HepG2 (cell line): Measurements from ENCODE around the gene SLC1A4. TPM values are rescaled to one million over a fixed set of nuclear protein-coding genes. Genes with fewer than 3 reads are reported as not detected.

Experiments
- ATAC-seq: fragments of 200-7000 bp; cut with Tn5 transposase; 3 replicates; pipeline ENCODE4 v1.9.1; 2020; ENCODE audit warnings: mild to moderate bottlenecking, moderate library complexity
- BruUV-seq: library from RNA; stranded (reverse); fragments of 400-500 nt; replicated peaks from 2 replicates; lab custom pipeline; 2021; lab: Mats Ljungman, UMichigan
- CTCF ChIA-PET: fragments of 300-600 bp; formaldehyde crosslinking; extraction: SDS; loops from one replicate; lab custom pipeline; 2021; ENCODE audit warnings: low total read pairs, inconsistent platforms, low intra/inter-chr PET ratio; lab: Yijun Ruan, JAX
- POLR2A ChIA-PET: fragments of 350-600 bp; sonication (Branson Sonifier 250); formaldehyde crosslinking; loops from one replicate; lab custom pipeline; 2020; ENCODE audit warnings: antibody characterized with exemption, inconsistent platforms; lab: Yijun Ruan, JAX
- DNase-seq: peaks from one replicate; pipeline ENCODE4 v3.0.0-alpha.2; 2015; ENCODE audit warnings: low spot score
- FAIRE-seq: peaks from 3 replicates; lab custom pipeline; 2011; peaks lifted over from hg19 to GRCh38; lab: Jason Lieb, UNC
- H2AFZ ChIP-seq: one replicate; pipeline ENCODE4 v1.6.1; 2011; ENCODE audit warnings: low read length, inconsistent platforms
- H3K27ac ChIP-seq: fragments of 300-600 bp; 3 replicates; pipeline ENCODE4 v1.8.0; 2011; ENCODE audit warnings: mixed run types, mild to moderate bottlenecking, mixed read lengths, low read length, inconsistent platforms; ENCODE audit not compliant: insufficient read depth; ENCODE audit errors: extremely low read length
- H3K27me3 ChIP-seq, 2 experiments: fragments of 200-600 bp in 1 of 2; 2 replicates in 1 of 2; 3 replicates in 1 of 2; pipeline versions ENCODE4 v1.6.0 to v1.8.0; 2011; ENCODE audit warnings: low read length in 2 of 2, mild to moderate bottlenecking in 2 of 2, moderate library complexity in 2 of 2, inconsistent platforms in 1 of 2; ENCODE audit not compliant: insufficient read depth in 2 of 2, control insufficient read depth in 1 of 2
- H3K36me3 ChIP-seq, 2 experiments: fragments of 200-600 bp in 1 of 2; replicated peaks in 1 of 2; 2 replicates in 1 of 2; 3 replicates in 1 of 2; pipeline versions ENCODE4 v1.5.1 to v1.8.0; 2011; ENCODE audit warnings: low read length in 2 of 2, inconsistent platforms in 1 of 2; ENCODE audit not compliant: insufficient read depth in 2 of 2, control insufficient read depth in 1 of 2
- H3K4me1 ChIP-seq: 2 replicates; pipeline ENCODE4 v1.5.1; 2012; ENCODE audit warnings: low read length, inconsistent platforms; ENCODE audit not compliant: insufficient read depth
- H3K4me2 ChIP-seq: 2 replicates; pipeline ENCODE4 v1.6.0; 2011; ENCODE audit warnings: low read depth, low read length, inconsistent platforms
- H3K4me3 ChIP-seq, 3 experiments: fragments of 200-600 bp in 1 of 3; sonication (generic), shearing (Covaris generic) in 1 of 3; replicated peaks in 1 of 3; 2 replicates each; pipeline ENCODE4 v1.5.1; 2011 to 2016; ENCODE audit warnings: low read length in 3 of 3, inconsistent platforms in 2 of 3, low read depth in 2 of 3, mild to moderate bottlenecking in 2 of 3, control low read depth in 1 of 3, mixed read lengths in 1 of 3; ENCODE audit not compliant: insufficient read depth in 1 of 3
- H3K79me2 ChIP-seq: one replicate; pipeline ENCODE4 v1.6.1; 2011; ENCODE audit warnings: low read length, inconsistent platforms; ENCODE audit not compliant: insufficient read depth
- H3K9ac ChIP-seq: 2 replicates; pipeline ENCODE4 v1.6.0; 2011; ENCODE audit warnings: mild to moderate bottlenecking, low read depth, low read length, inconsistent platforms; ENCODE audit not compliant: insufficient read depth
- H3K9me3 ChIP-seq: 2 replicates; pipeline ENCODE4 v1.5.1; 2012; ENCODE audit warnings: mild to moderate bottlenecking, low read length
- H4K20me1 ChIP-seq: 2 replicates; pipeline ENCODE4 v1.6.0; 2011; ENCODE audit warnings: inconsistent platforms, mild to moderate bottlenecking, low read length, moderate library complexity; ENCODE audit not compliant: insufficient read depth
- ARNT2 ChIP-seq: sonication (generic); formaldehyde crosslinking; IDR thresholded peaks from 2 replicates; pipeline ENCODE4 v1.8.0; 2022; ENCODE audit warnings: mild to moderate bottlenecking, low read depth, missing genetic modification reagents, moderate library complexity
- FOSL2 ChIP-seq: sonication (generic); formaldehyde crosslinking; IDR thresholded peaks from 2 replicates; pipeline ENCODE4 v1.4.0; 2020; ENCODE audit warnings: missing genetic modification reagents
- KDM5B ChIP-seq: sonication (generic); formaldehyde crosslinking; IDR thresholded peaks from 2 replicates; pipeline ENCODE4 v1.4.0; 2020; ENCODE audit warnings: missing genetic modification reagents, mild to moderate bottlenecking, borderline replicate concordance
- MAFF ChIP-seq: IDR thresholded peaks from 2 replicates; pipeline ENCODE4 v1.6.1; 2011; ENCODE audit warnings: low read depth, low read length, improper control_type of control experiment
- MAFK ChIP-seq, 2 experiments: IDR thresholded peaks in 1 of 2; conservative IDR thresholded peaks in 1 of 2; 2 replicates each; pipeline ENCODE4 v1.6.1; 2011; ENCODE audit warnings: improper control_type of control experiment in 2 of 2, low read length in 2 of 2
- NFE2 ChIP-seq: sonication (generic); formaldehyde crosslinking; IDR thresholded peaks from 2 replicates; pipeline ENCODE4 v1.4.0; 2020; ENCODE audit warnings: missing genetic modification reagents
- SAP130 ChIP-seq: IDR thresholded peaks from 2 replicates; pipeline ENCODE4 v1.6.1; 2016; ENCODE audit warnings: low read depth
- TEAD3 ChIP-seq: optimal IDR thresholded peaks from 2 replicates; pipeline ENCODE3; 2016; ENCODE audit warnings: borderline replicate concordance
- ZSCAN22 ChIP-seq: sonication (generic); formaldehyde crosslinking; IDR thresholded peaks from 2 replicates; pipeline ENCODE4 v1.4.0; 2020; ENCODE audit warnings: mild to moderate bottlenecking, missing genetic modification reagents
- WGBS: methylation state at CpG from one replicate; pipeline ENCODE4 v1.1.6; 2017; ENCODE audit warnings: low lambda C conversion rate; 5-methylcytosine and 5-hydroxymethylcytosine counted together
- in situ Hi-C: cut with HindIII; loops from 2 replicates; pipeline ENCODE4 v1.10.0; 2017; ENCODE audit warnings: low pct_unique_long_range_greater_than_20kb; ENCODE audit not compliant: extremely low pct_ligation_motif_present
- intact Hi-C: fragments of 100-400 bp; cut with micrococcal nuclease; formaldehyde crosslinking; loops from one replicate; pipeline ENCODE4 v1.10.0; 2022; ENCODE audit not compliant: unreplicated experiment
- polyA plus RNA-seq, 8 experiments: library from polyadenylated mRNA; depleted of rRNA in 3 of 8; stranded (reverse) in 7 of 8; unstranded in 1 of 8; fragments of >200 nt; fragmentation: Illumina TruSeq in 4 of 8; extraction: Trizol in 4 of 8; gene quantifications; 2 replicates each; pipeline versions ENCODE4 v1.2.1 to v1.2.3, GENCODE V29; 2011 to 2016; ENCODE audit warnings: low read depth in 4 of 8, missing spikeins in 1 of 8, mixed read lengths in 1 of 8; ENCODE audit not compliant: insufficient read depth in 1 of 8
- total RNA-seq, 5 experiments: library from RNA; depleted of rRNA; stranded (reverse); fragments of >200 nt; fragmentation: Illumina TruSeq; extraction: Trizol; gene quantifications; 2 replicates each; pipeline ENCODE4 v1.2.3, GENCODE V29; 2016; ENCODE audit warnings: low read depth in 1 of 5
- TF ChIP-seq, protein P1 (sequence below): sonication (generic); formaldehyde crosslinking; IDR thresholded peaks from 2 replicates; pipeline ENCODE4 v1.4.0; 2020; ENCODE audit warnings: missing genetic modification reagents

The SLC1A4 gene
- total and polyA plus RNA-seq, 2 of the 13 experiments (the other 11 are each of a cell fraction or from before 2014, with no cell fraction given) = 21.0 to 39.6 TPM

DNA sequence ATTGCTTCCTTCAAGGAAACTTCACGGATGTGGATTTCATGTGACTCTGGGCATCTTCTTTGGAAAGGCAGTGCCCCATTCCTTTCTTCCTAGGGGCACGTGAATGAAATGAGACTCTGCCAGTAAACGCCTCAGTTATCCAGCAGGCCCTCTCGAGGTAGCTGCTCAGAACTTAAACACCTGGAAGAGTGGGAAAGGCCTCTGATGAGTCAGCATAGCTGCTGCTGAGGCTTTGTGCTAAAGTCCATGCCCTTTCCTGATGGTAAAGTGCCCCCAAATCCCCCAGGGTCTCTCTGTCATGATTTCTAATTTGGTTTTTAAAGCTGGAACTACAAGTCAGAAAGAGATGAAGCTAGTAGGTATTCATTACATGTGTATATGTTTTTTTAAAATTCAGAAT is 3.8 kb downstream of the SLC1A4 start:
- in situ Hi-C loops = no loop called here
- no peak for DNase-seq
- ChIA-PET CTCF (no interaction called here), POLR2A (interaction anchor here (1.4 kb wide), 1 partner anchor 28 kb away, joined by 3 read pairs; no protein-coding TSS in a partner anchor)
- Histone ChIP-seq H2AFZ (no peak overlapping the region), H3K4me1 (peaks cover 45% of the 10 kb centered on the region), H3K9ac (no peak overlapping the region), H3K9me3 (no peaks in the 10 kb centered on the region), H3K4me2 (peak overlapping the region; percentile 55), H4K20me1 (0 out of 2 replicates have a peak, but pooled peaks cover 2% of the 10 kb centered on the region), H3K27ac (no peak overlapping the region), H3K79me2 (peaks cover 64% of the 10 kb centered on the region), H3K27me3 (no peaks in the 10 kb centered on the region; a peak in 1 of 5 replicates), H3K4me3 (peak overlapping the region in 1 of 3 experiments; percentile 0; a peak in 1 of 6 replicates), H3K36me3 (peaks cover 5 to 30% of the 10 kb centered on the region in 2 experiments; a peak in 3 of 5 replicates)
- no peak for TF ChIP-seq ZSCAN22 (CRISPR knock-in tag)
- TF ChIP-seq MAFK (conservative IDR thresholded peaks at IDR 0.05 in 1 of 2, IDR thresholded peaks at IDR 0.05 in 1 of 2; ENCODE audit: low read length in 2 of 2) = peak; percentile 79 to 81
- 0 out of 2 replicates have a peak, but pooled peaks have one; percentile 34 for TF ChIP-seq NFE2
- TF ChIP-seq MAFF = peak; percentile 79
- peak; percentile 6 for TF ChIP-seq TEAD3
- TF ChIP-seq KDM5B = no peak
- 0 out of 2 replicates have a peak, but pooled peaks have one; percentile 15 for TF ChIP-seq SAP130
- TF ChIP-seq ARNT2 = no peak
- TF ChIP-seq, protein P1, sequence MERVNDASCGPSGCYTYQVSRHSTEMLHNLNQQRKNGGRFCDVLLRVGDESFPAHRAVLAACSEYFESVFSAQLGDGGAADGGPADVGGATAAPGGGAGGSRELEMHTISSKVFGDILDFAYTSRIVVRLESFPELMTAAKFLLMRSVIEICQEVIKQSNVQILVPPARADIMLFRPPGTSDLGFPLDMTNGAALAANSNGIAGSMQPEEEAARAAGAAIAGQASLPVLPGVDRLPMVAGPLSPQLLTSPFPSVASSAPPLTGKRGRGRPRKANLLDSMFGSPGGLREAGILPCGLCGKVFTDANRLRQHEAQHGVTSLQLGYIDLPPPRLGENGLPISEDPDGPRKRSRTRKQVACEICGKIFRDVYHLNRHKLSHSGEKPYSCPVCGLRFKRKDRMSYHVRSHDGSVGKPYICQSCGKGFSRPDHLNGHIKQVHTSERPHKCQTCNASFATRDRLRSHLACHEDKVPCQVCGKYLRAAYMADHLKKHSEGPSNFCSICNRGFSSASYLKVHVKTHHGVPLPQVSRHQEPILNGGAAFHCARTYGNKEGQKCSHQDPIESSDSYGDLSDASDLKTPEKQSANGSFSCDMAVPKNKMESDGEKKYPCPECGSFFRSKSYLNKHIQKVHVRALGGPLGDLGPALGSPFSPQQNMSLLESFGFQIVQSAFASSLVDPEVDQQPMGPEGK (CRISPR knock-in tag) = peak; percentile 35; the same call in 1 of the 2 replicates
- TF ChIP-seq FOSL2 (CRISPR knock-in tag) = peak; percentile 76
- no peak for ATAC-seq
- no TSS peak for BruUV-seq
- FAIRE-seq = no peak
- WGBS = 78% methylated on average over 4 of the region's 4 CpGs
- intact Hi-C loops = loop anchor here (5.0 kb wide), 2 partner anchors 34 to 49 kb away; no protein-coding TSS in a partner anchor
